Peyer's patch (tissue), 4 donors: ENCODE results near the gene ADAMTS12.

Experiments used
- CTCF ChIP-seq, 6 experiments: fragments of 450-650 bp in 4 of 6; fragments of 200-600 bp in 2 of 6; sonication (generic) in 1 of 6; IDR thresholded peaks; one replicate each; pipeline ENCODE4 v1.5.1; 2017 to 2019; ENCODE audit warnings: antibody characterized with exemption in 6 of 6, mild to moderate bottlenecking in 3 of 6, moderate library complexity in 1 of 6
- POLR2A ChIP-seq, 2 donors: fragments of 450-650 bp; IDR thresholded peaks; one replicate each; pipeline ENCODE4 v1.5.1; 2017; ENCODE audit warnings: antibody characterized with exemption in 2 of 2, mild to moderate bottlenecking in 2 of 2, moderate library complexity in 2 of 2

GRCh38 chr5:33937707-33938506 is 46.1 kb upstream of the ADAMTS12 start:
- TF ChIP-seq CTCF (IDR thresholded peaks at IDR 0.05) (no peak), POLR2A (IDR thresholded peaks at IDR 0.05) (no peak)
